ENCODE data around the gene BMP3.

BMP3 gene

GRCh38 chr4:81032771-81033684 lies 2.5 kb downstream of the BMP3 start:
- TF ChIP-seq ZFX (IDR thresholded peaks at IDR 0.05), result no peak
- no peak for TF ChIP-seq CTCF (conservative IDR thresholded peaks at IDR 0.05)
- H3K27ac ChIP-seq, result no peak overlapping the region

- TF ChIP-seq ZFX (IDR thresholded peaks at IDR 0.05) (no peak), CTCF (conservative IDR thresholded peaks at IDR 0.05) (no peak)
- H3K27ac ChIP-seq, result no peak overlapping the region
Observed at GRCh38 chr4:81038636-81039350, 8.3 kb downstream of the BMP3 start.

DNA sequence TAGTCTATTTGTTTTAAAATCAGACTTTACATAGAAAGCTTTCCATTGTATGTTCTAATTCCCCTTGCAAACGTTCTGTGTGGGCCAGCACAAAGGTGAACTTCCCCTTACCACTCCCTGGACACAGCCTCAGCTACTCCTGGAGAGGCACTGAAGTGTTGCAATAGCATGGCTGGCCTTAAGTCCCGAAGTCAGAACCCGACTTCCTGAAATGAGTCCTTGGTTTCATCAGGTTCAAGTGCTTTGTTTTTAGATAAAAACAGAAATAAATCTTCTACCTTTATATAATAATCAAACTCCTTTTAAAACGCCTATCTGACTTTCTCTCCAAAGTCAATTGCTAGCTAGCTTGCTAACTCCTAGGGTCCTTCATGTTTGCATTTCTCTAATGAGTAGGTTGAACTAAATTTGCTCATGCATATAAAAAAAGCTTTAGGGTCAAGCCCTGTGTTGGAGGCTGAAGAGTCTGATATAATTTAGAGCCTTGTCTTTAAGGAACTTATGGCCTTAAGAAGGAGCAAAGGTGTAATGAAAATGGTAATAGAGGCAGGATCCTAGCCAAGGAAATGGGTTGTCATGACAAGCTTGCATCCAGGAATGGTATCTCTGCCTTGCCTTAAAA lies 9.0 kb downstream of the BMP3 start:
- H3K27ac ChIP-seq, result no peak overlapping the region
- TF ChIP-seq CTCF (conservative IDR thresholded peaks at IDR 0.05) (no peak), ZFX (IDR thresholded peaks at IDR 0.05) (no peak)

GRCh38 chr4:81040012-81040659 lies 9.6 kb downstream of the BMP3 start:
- peak; percentile 77 for TF ChIP-seq CTCF (conservative IDR thresholded peaks at IDR 0.05)
- TF ChIP-seq ZFX (IDR thresholded peaks at IDR 0.05), result no peak
- no peak overlapping the region for H3K27ac ChIP-seq

GRCh38 chr4:81042578-81043365 lies 12.3 kb downstream of the BMP3 start:
- H3K27ac ChIP-seq, result no peak overlapping the region
- no peak for TF ChIP-seq ZFX (IDR thresholded peaks at IDR 0.05)
- TF ChIP-seq CTCF (conservative IDR thresholded peaks at IDR 0.05), result no peak

GRCh38 chr4:81049330-81049729 lies 18.8 kb downstream of the BMP3 start:
- no peak overlapping the region for H3K27ac ChIP-seq
- TF ChIP-seq CTCF (conservative IDR thresholded peaks at IDR 0.05) (no peak), ZFX (IDR thresholded peaks at IDR 0.05) (no peak)

Data from C4-2B (cell line).